Hepatocyte (in vitro differentiated cells): ENCODE data around the gene BACH2.

ENCODE experiments used
- CTCF ChIP-seq: fragments of 200-600 bp; sonication (generic); IDR thresholded peaks from 2 replicates; pipeline ENCODE4 v1.5.1; 2016; ENCODE audit warnings: antibody characterized with exemption, mild to moderate bottlenecking; ENCODE audit not compliant: poor library complexity
- EZH2 ChIP-seq: fragments of 200-600 bp; sonication (generic); IDR thresholded peaks from 2 replicates; pipeline ENCODE4 v1.6.1; 2016; ENCODE audit warnings: antibody characterized with exemption, mild to moderate bottlenecking, borderline replicate concordance
- EZH2phosphoT487 ChIP-seq: fragments of 200-600 bp; sonication (generic); IDR thresholded peaks from one replicate; pipeline ENCODE4 v1.6.1; 2018; ENCODE audit warnings: antibody characterized with exemption, mild to moderate bottlenecking, low read depth, moderate library complexity; ENCODE audit not compliant: unreplicated experiment, severe bottlenecking

- TF ChIP-seq CTCF (no peak), EZH2 (no peak), EZH2phosphoT487 (no peak)
Observed at GRCh38 chr6:90197854-90198496, 98.7 kb downstream of the BACH2 start.
